HepG2 (cell line): ENCODE data around the gene PROC. TPM values are rescaled to one million over a fixed set of nuclear protein-coding genes. Genes with fewer than 3 reads are reported as not detected.

Experiments used
- ARID2 ChIP-seq: sonication (generic); formaldehyde crosslinking; IDR thresholded peaks from 2 replicates; pipeline ENCODE4 v1.8.1; 2022; ENCODE audit warnings: mild to moderate bottlenecking, missing genetic modification reagents, borderline replicate concordance
- CC2D1A ChIP-seq: sonication (generic); formaldehyde crosslinking; IDR thresholded peaks from 2 replicates; pipeline ENCODE4 v1.8.1; 2023; ENCODE audit warnings: mild to moderate bottlenecking, missing genetic modification reagents
- ELF4 ChIP-seq: sonication (generic); formaldehyde crosslinking; IDR thresholded peaks from 2 replicates; pipeline ENCODE4 v1.5.0; 2020; ENCODE audit warnings: missing genetic modification reagents, mild to moderate bottlenecking, moderate library complexity, borderline replicate concordance
- ELK4 ChIP-seq: sonication (generic); formaldehyde crosslinking; IDR thresholded peaks from 2 replicates; pipeline ENCODE4 v1.9.0; 2021; ENCODE audit warnings: missing genetic modification reagents, borderline replicate concordance
- GTF3A ChIP-seq: sonication (generic); formaldehyde crosslinking; conservative IDR thresholded peaks from 2 replicates; pipeline ENCODE4 v1.4.0; 2020; ENCODE audit warnings: mild to moderate bottlenecking, missing genetic modification reagents
- HDAC1 ChIP-seq: sonication (generic); formaldehyde crosslinking; IDR thresholded peaks from 2 replicates; pipeline ENCODE4 v1.5.1; 2020; ENCODE audit warnings: mild to moderate bottlenecking, missing genetic modification reagents
- HOXD1 ChIP-seq: sonication (generic); formaldehyde crosslinking; IDR thresholded peaks from 2 replicates; pipeline ENCODE4 v1.5.0; 2020; ENCODE audit warnings: missing genetic modification reagents
- MAFK ChIP-seq, 2 experiments: IDR thresholded peaks in 1 of 2; conservative IDR thresholded peaks in 1 of 2; 2 replicates each; pipeline ENCODE4 v1.6.1; 2011; ENCODE audit warnings: improper control_type of control experiment in 2 of 2, low read length in 2 of 2
- MBD4 ChIP-seq: IDR thresholded peaks from 2 replicates; pipeline ENCODE4 v1.6.1; 2012; ENCODE audit warnings: low read length, inconsistent platforms, borderline replicate concordance
- MYC ChIP-seq: sonication (generic); formaldehyde crosslinking; IDR thresholded peaks from 2 replicates; pipeline ENCODE4 v1.9.0; 2021; ENCODE audit warnings: missing genetic modification reagents, borderline replicate concordance
- REPIN1 ChIP-seq: sonication (generic); formaldehyde crosslinking; IDR thresholded peaks from 2 replicates; pipeline ENCODE4 v1.8.0; 2022; ENCODE audit warnings: missing genetic modification reagents, low read depth, mild to moderate bottlenecking, borderline replicate concordance
- RFX3 ChIP-seq: IDR thresholded peaks from 2 replicates; pipeline ENCODE4 v1.6.1; 2016; ENCODE audit warnings: missing biosample characterization, missing genetic modification reagents
- SAFB2 ChIP-seq: sonication (generic); formaldehyde crosslinking; IDR thresholded peaks from 2 replicates; pipeline ENCODE4 v1.5.1; 2020; ENCODE audit warnings: missing genetic modification reagents, low read depth, mild to moderate bottlenecking, borderline replicate concordance
- SMAD1 ChIP-seq: sonication (generic); formaldehyde crosslinking; IDR thresholded peaks from 2 replicates; pipeline ENCODE4 v1.4.0; 2020; ENCODE audit warnings: missing genetic modification reagents, low read depth, mild to moderate bottlenecking, borderline replicate concordance
- TOPORS ChIP-seq: sonication (generic); formaldehyde crosslinking; IDR thresholded peaks from 2 replicates; pipeline ENCODE4 v1.8.0; 2023; ENCODE audit warnings: mild to moderate bottlenecking, missing genetic modification reagents
- ZBTB20 ChIP-seq: sonication (generic); formaldehyde crosslinking; IDR thresholded peaks from 2 replicates; pipeline ENCODE4 v1.8.1; 2023; ENCODE audit warnings: missing genetic modification reagents, low read depth, mild to moderate bottlenecking, borderline replicate concordance
- ZBTB7B ChIP-seq: sonication (generic); formaldehyde crosslinking; IDR thresholded peaks from 2 replicates; pipeline ENCODE4 v1.4.0; 2020; ENCODE audit warnings: missing genetic modification reagents
- ZNF317 ChIP-seq: sonication (generic); formaldehyde crosslinking; IDR thresholded peaks from 2 replicates; pipeline ENCODE4 v1.5.0; 2020; ENCODE audit warnings: mild to moderate bottlenecking, missing genetic modification reagents
- ZNF839 ChIP-seq: sonication (generic); formaldehyde crosslinking; IDR thresholded peaks from 2 replicates; pipeline ENCODE4 v1.4.0; 2020; ENCODE audit warnings: missing genetic modification reagents, mild to moderate bottlenecking, borderline replicate concordance
- polyA plus RNA-seq, 8 experiments: library from polyadenylated mRNA; depleted of rRNA in 3 of 8; stranded (reverse) in 7 of 8; unstranded in 1 of 8; fragments of >200 nt; fragmentation: Illumina TruSeq in 4 of 8; extraction: Trizol in 4 of 8; gene quantifications; 2 replicates each; pipeline versions ENCODE4 v1.2.1 to v1.2.3, GENCODE V29; 2011 to 2016; ENCODE audit warnings: low read depth in 4 of 8, missing spikeins in 1 of 8, mixed read lengths in 1 of 8; ENCODE audit not compliant: insufficient read depth in 1 of 8
- total RNA-seq, 5 experiments: library from RNA; depleted of rRNA; stranded (reverse); fragments of >200 nt; fragmentation: Illumina TruSeq; extraction: Trizol; gene quantifications; 2 replicates each; pipeline ENCODE4 v1.2.3, GENCODE V29; 2016; ENCODE audit warnings: low read depth in 1 of 5
- TF ChIP-seq, protein P1 (sequence below): sonication (generic); formaldehyde crosslinking; IDR thresholded peaks from 2 replicates; pipeline ENCODE4 v1.5.0; 2020; ENCODE audit warnings: missing genetic modification reagents, mild to moderate bottlenecking, borderline replicate concordance
- TF ChIP-seq, protein P2 (sequence below): sonication (generic); formaldehyde crosslinking; IDR thresholded peaks from 2 replicates; pipeline ENCODE4 v1.9.0; 2021; ENCODE audit warnings: missing genetic modification reagents, borderline replicate concordance
- TF ChIP-seq, protein P3 (sequence below): sonication (generic); formaldehyde crosslinking; IDR thresholded peaks from 2 replicates; pipeline ENCODE4 v1.4.0; 2020; ENCODE audit warnings: missing genetic modification reagents

Gene PROC
- total and polyA plus RNA-seq, 2 of the 13 experiments (the other 11 are each of a cell fraction or from before 2014, with no cell fraction given), result 134 to 185 TPM

DNA sequence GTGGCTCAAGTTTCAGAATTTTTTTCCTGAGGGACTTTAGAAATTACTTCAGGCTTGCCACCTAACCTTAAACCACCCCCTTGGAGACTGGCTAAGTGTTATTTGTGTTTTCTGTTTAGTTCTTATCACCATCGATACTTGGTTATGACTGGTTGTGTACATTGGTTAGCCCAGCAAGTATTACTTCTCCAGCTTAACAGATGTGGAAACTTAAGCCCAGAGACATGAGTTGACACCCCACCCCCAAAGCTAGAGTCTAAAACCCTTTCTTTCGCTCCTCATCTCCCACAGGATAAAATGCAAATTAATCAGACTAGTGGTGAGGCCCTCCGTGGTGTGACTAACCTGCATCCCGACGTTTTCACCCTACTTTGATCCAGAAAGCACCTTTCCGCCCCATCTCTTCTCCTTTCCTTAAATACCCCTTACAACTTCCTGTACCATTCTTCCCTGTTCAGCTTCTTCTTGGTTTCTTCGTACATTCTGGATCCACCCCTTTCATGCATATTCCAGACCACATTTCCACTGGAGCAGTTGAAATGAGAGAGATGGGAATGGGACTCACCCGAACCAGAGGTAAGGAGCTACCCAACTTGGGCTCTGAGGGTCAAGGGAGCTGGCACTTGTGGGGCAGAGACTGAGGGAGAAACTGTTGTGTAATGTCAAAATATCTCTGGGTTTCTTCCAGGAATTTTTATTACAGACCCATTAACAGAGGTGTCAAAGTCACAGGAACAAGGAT, 29.6 kb upstream of the PROC start (continued):
- TF ChIP-seq, protein P1, sequence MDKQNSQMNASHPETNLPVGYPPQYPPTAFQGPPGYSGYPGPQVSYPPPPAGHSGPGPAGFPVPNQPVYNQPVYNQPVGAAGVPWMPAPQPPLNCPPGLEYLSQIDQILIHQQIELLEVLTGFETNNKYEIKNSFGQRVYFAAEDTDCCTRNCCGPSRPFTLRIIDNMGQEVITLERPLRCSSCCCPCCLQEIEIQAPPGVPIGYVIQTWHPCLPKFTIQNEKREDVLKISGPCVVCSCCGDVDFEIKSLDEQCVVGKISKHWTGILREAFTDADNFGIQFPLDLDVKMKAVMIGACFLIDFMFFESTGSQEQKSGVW (CRISPR knock-in tag), result no peak
- TF ChIP-seq ARID2 (CRISPR knock-in tag), result no peak
- TF ChIP-seq TOPORS, result no peak; the same call in 1 of the 2 replicates
- no peak for TF ChIP-seq ELF4
- TF ChIP-seq SAFB2 (CRISPR knock-in tag), result 0 out of 2 replicates have a peak, but pooled peaks have one; percentile 18
- TF ChIP-seq ZBTB7B, result no peak
- TF ChIP-seq SMAD1 (CRISPR knock-in tag), result no peak
- peak; percentile 40; the same call in 1 of the 2 replicates for TF ChIP-seq HDAC1 (CRISPR knock-in tag)
- 0 out of 2 replicates have a peak, but pooled peaks have one; percentile 30 for TF ChIP-seq GTF3A (CRISPR knock-in tag)
- no peak for TF ChIP-seq MYC (CRISPR knock-in tag)
- TF ChIP-seq ELK4 (CRISPR knock-in tag), result no peak
- TF ChIP-seq RFX3 (CRISPR knock-in tag), result no peak
- no peak for TF ChIP-seq ZNF839 (CRISPR knock-in tag)
- no peak for TF ChIP-seq REPIN1
- TF ChIP-seq MAFK (conservative IDR thresholded peaks at IDR 0.05 in 1 of 2, IDR thresholded peaks at IDR 0.05 in 1 of 2; ENCODE audit: low read length in 2 of 2), result no peak
- TF ChIP-seq, protein P2, sequence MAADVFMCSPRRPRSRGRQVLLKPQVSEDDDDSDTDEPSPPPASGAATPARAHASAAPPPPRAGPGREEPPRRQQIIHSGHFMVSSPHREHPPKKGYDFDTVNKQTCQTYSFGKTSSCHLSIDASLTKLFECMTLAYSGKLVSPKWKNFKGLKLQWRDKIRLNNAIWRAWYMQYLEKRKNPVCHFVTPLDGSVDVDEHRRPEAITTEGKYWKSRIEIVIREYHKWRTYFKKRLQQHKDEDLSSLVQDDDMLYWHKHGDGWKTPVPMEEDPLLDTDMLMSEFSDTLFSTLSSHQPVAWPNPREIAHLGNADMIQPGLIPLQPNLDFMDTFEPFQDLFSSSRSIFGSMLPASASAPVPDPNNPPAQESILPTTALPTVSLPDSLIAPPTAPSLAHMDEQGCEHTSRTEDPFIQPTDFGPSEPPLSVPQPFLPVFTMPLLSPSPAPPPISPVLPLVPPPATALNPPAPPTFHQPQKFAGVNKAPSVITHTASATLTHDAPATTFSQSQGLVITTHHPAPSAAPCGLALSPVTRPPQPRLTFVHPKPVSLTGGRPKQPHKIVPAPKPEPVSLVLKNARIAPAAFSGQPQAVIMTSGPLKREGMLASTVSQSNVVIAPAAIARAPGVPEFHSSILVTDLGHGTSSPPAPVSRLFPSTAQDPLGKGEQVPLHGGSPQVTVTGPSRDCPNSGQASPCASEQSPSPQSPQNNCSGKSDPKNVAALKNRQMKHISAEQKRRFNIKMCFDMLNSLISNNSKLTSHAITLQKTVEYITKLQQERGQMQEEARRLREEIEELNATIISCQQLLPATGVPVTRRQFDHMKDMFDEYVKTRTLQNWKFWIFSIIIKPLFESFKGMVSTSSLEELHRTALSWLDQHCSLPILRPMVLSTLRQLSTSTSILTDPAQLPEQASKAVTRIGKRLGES, result no peak
- 0 out of 2 replicates have a peak, but pooled peaks have one; percentile 6 for TF ChIP-seq HOXD1 (CRISPR knock-in tag)
- 0 out of 2 replicates have a peak, but pooled peaks have one; percentile 5 for TF ChIP-seq ZNF317
- no peak for TF ChIP-seq CC2D1A (CRISPR knock-in tag)
- TF ChIP-seq, protein P3, sequence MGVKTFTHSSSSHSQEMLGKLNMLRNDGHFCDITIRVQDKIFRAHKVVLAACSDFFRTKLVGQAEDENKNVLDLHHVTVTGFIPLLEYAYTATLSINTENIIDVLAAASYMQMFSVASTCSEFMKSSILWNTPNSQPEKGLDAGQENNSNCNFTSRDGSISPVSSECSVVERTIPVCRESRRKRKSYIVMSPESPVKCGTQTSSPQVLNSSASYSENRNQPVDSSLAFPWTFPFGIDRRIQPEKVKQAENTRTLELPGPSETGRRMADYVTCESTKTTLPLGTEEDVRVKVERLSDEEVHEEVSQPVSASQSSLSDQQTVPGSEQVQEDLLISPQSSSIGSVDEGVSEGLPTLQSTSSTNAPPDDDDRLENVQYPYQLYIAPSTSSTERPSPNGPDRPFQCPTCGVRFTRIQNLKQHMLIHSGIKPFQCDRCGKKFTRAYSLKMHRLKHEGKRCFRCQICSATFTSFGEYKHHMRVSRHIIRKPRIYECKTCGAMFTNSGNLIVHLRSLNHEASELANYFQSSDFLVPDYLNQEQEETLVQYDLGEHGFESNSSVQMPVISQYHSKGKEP (CRISPR knock-in tag), result no peak
- no peak for TF ChIP-seq ZBTB20
- no peak for TF ChIP-seq MBD4
